Subcutaneous abdominal adipose tissue (tissue), 5 donors: ENCODE measurements around the gene VPS11.

Experiments used
- H3K27ac ChIP-seq: one replicate; pipeline ENCODE4 v1.7.0; 2013; ENCODE audit warnings: low read depth, mild to moderate bottlenecking, inconsistent platforms, low read length, moderate library complexity
- H3K27me3 ChIP-seq, 5 donors: one replicate each; pipeline ENCODE4 v1.7.0; 2013; ENCODE audit warnings: low read length in 5 of 5, inconsistent platforms in 1 of 5; ENCODE audit not compliant: control insufficient read depth in 5 of 5, insufficient read depth in 4 of 5
- H3K36me3 ChIP-seq, 5 donors: one replicate each; pipeline ENCODE4 v1.7.0; 2013; ENCODE audit warnings: low read length in 5 of 5; ENCODE audit not compliant: control insufficient read depth in 5 of 5, insufficient read depth in 5 of 5
- H3K4me1 ChIP-seq, 5 donors: one replicate each; pipeline ENCODE4 v1.7.0; 2013; ENCODE audit warnings: low read length in 5 of 5, mild to moderate bottlenecking in 3 of 5, moderate library complexity in 1 of 5; ENCODE audit not compliant: control insufficient read depth in 5 of 5, insufficient read depth in 5 of 5
- H3K4me3 ChIP-seq, 5 donors: one replicate each; pipeline ENCODE4 v1.7.0; 2013; ENCODE audit warnings: low read length in 5 of 5, low read depth in 1 of 5
- H3K9ac ChIP-seq, 5 donors: one replicate each; pipeline ENCODE4 v1.7.0; 2013; ENCODE audit warnings: low read length in 5 of 5, mild to moderate bottlenecking in 4 of 5, moderate library complexity in 3 of 5
- H3K9me3 ChIP-seq, 5 donors: one replicate each; pipeline ENCODE4 v1.7.0; 2013; ENCODE audit warnings: low read length in 5 of 5; ENCODE audit not compliant: control insufficient read depth in 5 of 5
- donor health status: healthy.
- donor health status: healthy.
- donor health status: healthy.
- donor health status: healthy.
- donor health status: healthy.

The VPS11 gene

GRCh38 chr11:119116235-119116594 is 48.6 kb downstream of the VPS11 start:
- Histone ChIP-seq H3K4me3 (peak overlapping the region in 1 of 5 donors; percentile 31), H3K9ac (peak overlapping the region in 2 of 5 donors; percentile 19 to 48), H3K27ac (no peak overlapping the region), H3K27me3 (no peaks in the 10 kb centered on the region), H3K36me3 (peaks cover 6 to 62% (median 46%) of the 10 kb centered on the region in 5 donors), H3K9me3 (no peaks in the 10 kb centered on the region), H3K4me1 (peaks cover 0 to 37% (median 15%) of the 10 kb centered on the region in 5 donors)

- peaks cover 6 to 58% (median 42%) of the 10 kb centered on the region in 5 donors for H3K36me3 ChIP-seq
Measured at GRCh38 chr11:119116601-119117000, 49.0 kb downstream of the VPS11 start.

DNA sequence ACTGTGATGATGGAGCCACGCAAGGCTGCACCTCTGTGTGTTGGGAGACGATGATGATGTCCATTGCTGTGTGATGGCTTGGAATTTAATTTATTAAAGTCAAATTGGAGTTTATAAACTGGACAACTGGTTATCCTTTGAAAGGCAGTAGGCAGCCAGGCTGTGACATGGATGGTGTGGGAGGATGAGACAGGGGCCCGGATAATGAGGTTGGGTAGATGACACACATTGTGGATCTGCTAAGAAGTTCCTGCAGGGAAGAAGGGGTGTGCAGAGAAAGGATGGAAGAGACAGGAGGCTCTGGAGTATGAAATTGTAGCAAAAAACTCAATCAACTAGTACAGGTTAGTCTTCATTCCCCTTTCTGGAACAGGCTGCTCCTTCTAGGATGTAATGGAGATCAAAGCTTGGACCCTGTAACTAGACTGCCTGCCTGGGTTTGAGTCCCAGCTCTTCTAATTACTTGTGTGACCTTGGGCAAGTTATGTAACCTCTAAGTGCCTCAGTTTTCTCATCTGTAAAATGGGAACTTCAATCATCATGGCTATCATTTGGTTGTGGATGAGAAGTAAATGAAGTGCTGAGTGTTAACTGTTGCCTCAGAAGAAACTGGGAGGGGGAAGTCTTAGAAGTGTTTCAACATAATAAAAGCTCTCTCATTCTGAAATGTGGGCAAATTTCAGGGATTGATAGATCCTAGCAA is 49.5 kb downstream of the VPS11 start:
- peaks cover 1 to 43% (median 21%) of the 10 kb centered on the region in 5 donors for H3K4me1 ChIP-seq
- no peak overlapping the region for H3K9ac ChIP-seq
- H3K9me3 ChIP-seq = no peaks in the 10 kb centered on the region
- peaks cover 6 to 52% (median 36%) of the 10 kb centered on the region in 5 donors for H3K36me3 ChIP-seq
- H3K27me3 ChIP-seq = no peaks in the 10 kb centered on the region
- no peak overlapping the region for H3K4me3 ChIP-seq
- no peak overlapping the region for H3K27ac ChIP-seq

More at GRCh38 chr11:119116601-119117000, 49.0 kb downstream of the VPS11 start:
- no peak overlapping the region for H3K27ac ChIP-seq
- H3K27me3 ChIP-seq = no peaks in the 10 kb centered on the region
- peaks cover 0 to 37% (median 15%) of the 10 kb centered on the region in 5 donors for H3K4me1 ChIP-seq
- H3K4me3 ChIP-seq = peak overlapping the region in 1 of 5 donors; percentile 31
- H3K9ac ChIP-seq = peak overlapping the region in 1 of 5 donors; percentile 19
- H3K9me3 ChIP-seq = no peaks in the 10 kb centered on the region

GRCh38 chr11:119118227-119118626 is 50.6 kb downstream of the VPS11 start:
- H3K4me3 ChIP-seq = no peak overlapping the region
- peaks cover 5 to 50% (median 31%) of the 10 kb centered on the region in 5 donors for H3K4me1 ChIP-seq
- H3K27me3 ChIP-seq = no peaks in the 10 kb centered on the region
- H3K27ac ChIP-seq = no peak overlapping the region
- H3K36me3 ChIP-seq = peaks cover 6 to 42% (median 26%) of the 10 kb centered on the region in 5 donors
- H3K9me3 ChIP-seq = no peaks in the 10 kb centered on the region
- no peak overlapping the region for H3K9ac ChIP-seq

DNA sequence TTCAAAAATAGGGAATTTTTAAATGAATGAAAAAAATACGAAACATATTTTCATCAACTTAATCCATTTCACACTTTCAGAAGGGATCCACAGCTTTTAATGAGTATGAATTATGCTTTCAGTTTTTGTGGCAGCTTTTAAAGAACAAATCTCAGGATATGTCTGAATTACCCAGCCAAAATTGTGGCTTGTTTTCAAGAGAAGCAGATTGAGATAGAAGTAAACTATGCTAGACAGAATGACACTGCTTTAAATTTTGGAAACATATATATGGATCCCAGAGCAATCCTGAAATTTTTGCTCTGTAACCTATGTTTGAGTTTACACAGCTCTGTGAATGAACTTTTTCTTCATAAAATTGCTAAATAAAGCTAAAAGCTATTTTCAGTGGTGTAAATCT is 51.3 kb downstream of the VPS11 start:
- no peak overlapping the region for H3K9ac ChIP-seq
- H3K4me3 ChIP-seq = no peak overlapping the region
- peaks cover 6 to 37% (median 22%) of the 10 kb centered on the region in 5 donors for H3K36me3 ChIP-seq
- no peaks in the 10 kb centered on the region for H3K27me3 ChIP-seq
- H3K9me3 ChIP-seq = no peaks in the 10 kb centered on the region
- peaks cover 5 to 47% (median 32%) of the 10 kb centered on the region in 5 donors for H3K4me1 ChIP-seq
- H3K27ac ChIP-seq = no peak overlapping the region

DNA sequence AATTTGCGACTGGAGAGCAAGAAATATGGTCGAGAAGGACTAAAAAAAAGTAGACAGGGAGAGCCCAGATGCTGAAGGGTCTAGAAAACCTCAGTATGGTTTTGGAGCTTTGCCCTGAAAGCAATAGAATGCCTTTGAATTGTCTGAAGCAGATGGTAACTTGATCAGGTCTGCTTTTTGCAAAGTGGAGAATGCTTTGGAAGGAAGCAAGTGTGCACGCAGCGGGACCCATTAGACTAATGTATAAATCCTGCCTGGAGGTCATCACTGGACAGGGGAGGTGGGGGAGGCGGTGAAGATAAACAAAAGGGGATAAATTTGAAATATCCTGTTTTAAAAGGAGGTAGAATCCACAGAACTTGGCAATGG is 53.0 kb downstream of the VPS11 start:
- Histone ChIP-seq H3K4me3 (peak overlapping the region; percentile 73 to 100 (median 81)), H3K4me1 (peaks cover 5 to 33% (median 29%) of the 10 kb centered on the region in 5 donors), H3K27me3 (no peaks in the 10 kb centered on the region), H3K36me3 (peaks cover 3 to 31% (median 22%) of the 10 kb centered on the region in 5 donors), H3K9ac (peak overlapping the region in 4 of 5 donors; percentile 60 to 83 (median 75)), H3K27ac (no peak overlapping the region), H3K9me3 (no peaks in the 10 kb centered on the region)

- Histone ChIP-seq H3K27me3 (no peaks in the 10 kb centered on the region), H3K27ac (peak within 1 kb of the TSS; percentile 75), H3K9me3 (no peaks in the 10 kb centered on the region), H3K4me3 (peak within 1 kb of the TSS; percentile 82 to 100 (median 92)), H3K36me3 (peaks cover 3 to 25% (median 16%) of the 10 kb centered on the region in 5 donors), H3K9ac (peak within 1 kb of the TSS; percentile 83 to 98 (median 94)), H3K4me1 (peaks cover 5 to 32% (median 29%) of the 10 kb centered on the region in 5 donors)
Measured at GRCh38 chr11:119121008-119121810, 53.6 kb downstream of the VPS11 start, which contains the start of gene HINFP. Gene HINFP, plus strand, starts transcription at chr11:119121580. Its CDS starts 5,365 bp downstream, at chr11:119126945.

DNA sequence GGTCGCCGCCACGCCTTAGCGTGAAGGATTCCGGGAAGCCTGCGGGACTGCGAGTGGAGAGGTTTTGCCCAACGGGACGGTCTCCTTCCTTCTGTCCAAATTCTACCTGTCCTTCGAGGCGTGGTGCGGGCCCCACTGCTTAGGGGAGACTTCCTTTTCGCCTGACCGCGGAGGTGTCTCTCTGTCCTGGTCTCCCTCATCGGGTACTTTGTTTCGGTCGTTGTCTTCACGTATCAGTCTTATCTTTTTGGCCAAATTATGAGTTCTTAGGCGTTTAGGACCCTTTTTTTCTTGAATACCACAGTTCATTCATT is 54.1 kb downstream of the VPS11 start:
- Histone ChIP-seq H3K27ac (peak overlapping the region; percentile 75), H3K4me1 (peaks cover 9 to 31% (median 28%) of the 10 kb centered on the region in 5 donors), H3K27me3 (no peaks in the 10 kb centered on the region), H3K9ac (peak overlapping the region; percentile 72 to 98 (median 94)), H3K36me3 (peaks cover 3 to 19% (median 12%) of the 10 kb centered on the region in 5 donors), H3K9me3 (no peaks in the 10 kb centered on the region), H3K4me3 (peak overlapping the region; percentile 82 to 100 (median 92))

DNA sequence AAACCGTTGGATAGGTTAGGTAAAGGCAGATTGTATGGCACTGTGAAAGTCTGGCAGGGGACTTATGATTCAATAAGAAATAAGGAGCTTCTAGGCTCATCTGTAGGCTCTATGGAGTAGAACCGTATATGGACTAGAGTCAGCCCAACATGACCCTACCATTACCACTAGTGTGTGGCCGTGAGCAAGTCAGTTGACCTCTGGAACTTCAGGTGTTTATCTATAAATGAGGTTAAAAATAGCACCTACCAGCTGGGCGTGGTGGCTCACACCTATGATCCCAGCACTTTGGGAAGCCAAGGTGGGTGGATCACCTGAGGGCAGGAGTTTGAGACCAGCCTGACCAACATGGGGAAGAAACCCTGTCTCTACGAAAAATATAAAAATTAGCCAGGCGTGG is 58.2 kb downstream of the VPS11 start:
- Histone ChIP-seq H3K4me3 (no peak overlapping the region), H3K4me1 (peaks cover 9 to 25% (median 20%) of the 10 kb centered on the region in 5 donors), H3K27ac (no peak overlapping the region), H3K36me3 (peaks cover 0 to 28% (median 18%) of the 10 kb centered on the region in 5 donors), H3K9me3 (no peaks in the 10 kb centered on the region), H3K9ac (no peak overlapping the region), H3K27me3 (no peaks in the 10 kb centered on the region)
